Karpas-422 (cell line): ENCODE results near the gene EML3. TPM values are rescaled to one million over a fixed set of nuclear protein-coding genes. Genes with fewer than 3 reads are reported as not detected.

ENCODE experiments used
- small RNA-seq: library from RNA; depleted of rRNA; stranded (forward); fragments of <200 nt; gene quantifications from one replicate; pipeline ENCODE3, GENCODE V24; 2014
- total RNA-seq: library from RNA; depleted of rRNA; stranded (reverse); fragments of >200 nt; shearing (Covaris generic); gene quantifications from 2 replicates; pipeline ENCODE4 v1.2.3, GENCODE V29; 2014; ENCODE audit warnings: low replicate concordance; rRNA removed

The EML3 gene
- total RNA-seq, 1 experiment from 2014 or later, result 21.2 TPM

Small RNAs within 50 kb of the gene (small RNA-seq; reads per million reads assigned to genes)
- not detected for gene AP001458.1
- gene EEF1G, result not detected
- gene MIR6747, result not detected

Other genes starting within 250 kb of the EML3 start
- not detected in 2 replicates for gene SCGB1A1, start 193.7 kb downstream of the EML3 start, total RNA-seq
- under 0.01 and 0.34 TPM in 2 replicates for gene AHNAK, start 66.0 kb downstream of the EML3 start, total RNA-seq
- gene EEF1G, start 38.9 kb downstream of the EML3 start, total RNA-seq, result 1,351 and 2,115 TPM in 2 replicates
- gene TUT1, start 21.3 kb downstream of the EML3 start, total RNA-seq, result 8.1 and 17.3 TPM in 2 replicates
- gene MTA2, start 10.9 kb downstream of the EML3 start, total RNA-seq, result 60.2 and 89.3 TPM in 2 replicates
- gene ROM1, start 482 bp upstream of the EML3 start, total RNA-seq, result 0.45 and 1.2 TPM in 2 replicates
- gene B3GAT3, start 9.2 kb upstream of the EML3 start, total RNA-seq, result 43.5 and 76.5 TPM in 2 replicates
- 98.5 and 104 TPM in 2 replicates for gene GANAB, start 33.8 kb upstream of the EML3 start, total RNA-seq
- 17.4 and 26.0 TPM in 2 replicates for gene INTS5, start 40.5 kb upstream of the EML3 start, total RNA-seq
- gene C11orf98, start 52.4 kb upstream of the EML3 start, total RNA-seq, result 83.6 and 158 TPM in 2 replicates
- gene CSKMT, start 52.5 kb upstream of the EML3 start, total RNA-seq, result 4.5 and 8.2 TPM in 2 replicates
- 13.9 and 27.3 TPM in 2 replicates for gene UQCC3, start 58.9 kb upstream of the EML3 start, total RNA-seq
- 18.4 and 28.8 TPM in 2 replicates for gene LBHD1, start 59.5 kb upstream of the EML3 start, total RNA-seq
- 160 and 334 TPM in 2 replicates for gene UBXN1, start 66.3 kb upstream of the EML3 start, total RNA-seq
- gene LRRN4CL, start 76.8 kb upstream of the EML3 start, total RNA-seq, result 0.45 and 0.54 TPM in 2 replicates
- 55.6 and 79.1 TPM in 2 replicates for gene BSCL2, start 94.6 kb upstream of the EML3 start, total RNA-seq
- not detected in 2 replicates for gene GNG3, start 94.9 kb upstream of the EML3 start, total RNA-seq
- gene HNRNPUL2, start 114.7 kb upstream of the EML3 start, total RNA-seq, result 10.6 and 13.9 TPM in 2 replicates
- 48.9 and 49.2 TPM in 2 replicates for gene TTC9C, start 115.7 kb upstream of the EML3 start, total RNA-seq
- gene ZBTB3, start 141.4 kb upstream of the EML3 start, total RNA-seq, result 5.3 and 6.6 TPM in 2 replicates
- gene POLR2G, start 148.8 kb upstream of the EML3 start, total RNA-seq, result 115 and 140 TPM in 2 replicates
- 10.4 and 30.1 TPM in 2 replicates for gene TAF6L, start 158.6 kb upstream of the EML3 start, total RNA-seq
- gene TMEM179B, start 174.6 kb upstream of the EML3 start, total RNA-seq, result 58.0 and 80.4 TPM in 2 replicates
- 22.2 and 34.6 TPM in 2 replicates for gene TMEM223, start 179.2 kb upstream of the EML3 start, total RNA-seq
- gene NXF1, start 192.7 kb upstream of the EML3 start, total RNA-seq, result 37.5 and 41.1 TPM in 2 replicates
- gene STX5, start 219.3 kb upstream of the EML3 start, total RNA-seq, result 30.0 and 39.9 TPM in 2 replicates
- gene TEX54, start 220.1 kb upstream of the EML3 start, total RNA-seq, result 2.7 TPM in 1 of 2 replicates, not detected in the other
- 44.0 and 123 TPM in 2 replicates for gene WDR74, start 226.8 kb upstream of the EML3 start, total RNA-seq